ENCODE results near the gene SHB.

The SHB gene

DNA sequence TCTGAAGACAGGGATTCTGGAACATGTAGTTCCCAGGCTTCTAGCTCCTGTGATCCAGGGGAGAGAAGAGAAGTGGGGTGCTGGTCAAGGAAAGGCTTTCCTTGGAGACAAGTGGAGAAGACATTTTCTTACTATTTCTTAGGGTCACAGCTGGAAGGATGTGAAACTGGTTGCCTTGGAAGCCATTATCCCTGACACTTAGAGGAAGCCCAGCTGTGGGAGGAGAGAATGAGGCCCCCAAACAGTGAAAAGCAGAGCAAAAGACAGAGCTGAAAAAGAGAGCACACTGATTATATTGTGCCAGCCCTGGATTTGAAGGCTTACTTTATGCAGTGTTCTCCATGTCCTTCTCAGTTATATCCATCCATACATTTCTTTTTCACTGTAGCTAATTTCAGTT, 17.5 kb upstream of the SHB start:
- no peak for DNase-seq

DNA sequence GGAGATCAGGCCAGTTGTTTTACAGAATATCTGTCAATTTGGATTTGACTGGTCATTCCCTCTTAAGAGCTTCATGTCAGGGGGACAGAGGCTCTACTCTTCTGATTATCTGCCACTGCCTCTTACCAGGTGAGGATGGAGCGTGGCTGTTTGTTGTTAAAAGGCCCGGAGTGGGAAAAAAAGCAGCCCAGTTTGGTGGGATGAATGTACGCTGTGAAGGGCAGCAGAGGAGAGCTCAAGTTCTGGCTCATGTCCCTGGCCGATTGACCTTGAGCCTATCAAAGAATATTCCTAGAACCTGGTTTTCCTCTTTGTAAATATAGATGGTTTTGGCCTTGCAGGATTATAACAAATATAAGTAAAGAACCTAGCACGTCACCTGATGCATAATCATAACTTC, 16.3 kb upstream of the SHB start:
- DNase-seq: no peak

DNA sequence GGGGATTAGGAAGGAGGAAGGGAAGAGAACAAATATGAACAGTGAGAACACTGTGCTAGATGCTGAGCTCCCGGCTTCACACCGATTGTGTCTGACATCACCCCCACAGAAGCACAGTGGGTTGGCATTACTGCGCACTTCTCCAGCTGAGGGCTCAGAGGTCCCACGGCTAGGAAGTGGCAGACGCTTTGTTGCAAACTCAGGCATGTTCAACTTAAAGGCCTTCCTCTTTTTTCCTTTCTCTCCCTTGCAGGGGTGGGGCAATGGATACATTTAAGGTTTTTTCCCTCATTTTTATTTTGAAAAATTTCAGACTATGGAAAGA, 15.5 kb upstream of the SHB start:
- DNase-seq: no peak

DNA sequence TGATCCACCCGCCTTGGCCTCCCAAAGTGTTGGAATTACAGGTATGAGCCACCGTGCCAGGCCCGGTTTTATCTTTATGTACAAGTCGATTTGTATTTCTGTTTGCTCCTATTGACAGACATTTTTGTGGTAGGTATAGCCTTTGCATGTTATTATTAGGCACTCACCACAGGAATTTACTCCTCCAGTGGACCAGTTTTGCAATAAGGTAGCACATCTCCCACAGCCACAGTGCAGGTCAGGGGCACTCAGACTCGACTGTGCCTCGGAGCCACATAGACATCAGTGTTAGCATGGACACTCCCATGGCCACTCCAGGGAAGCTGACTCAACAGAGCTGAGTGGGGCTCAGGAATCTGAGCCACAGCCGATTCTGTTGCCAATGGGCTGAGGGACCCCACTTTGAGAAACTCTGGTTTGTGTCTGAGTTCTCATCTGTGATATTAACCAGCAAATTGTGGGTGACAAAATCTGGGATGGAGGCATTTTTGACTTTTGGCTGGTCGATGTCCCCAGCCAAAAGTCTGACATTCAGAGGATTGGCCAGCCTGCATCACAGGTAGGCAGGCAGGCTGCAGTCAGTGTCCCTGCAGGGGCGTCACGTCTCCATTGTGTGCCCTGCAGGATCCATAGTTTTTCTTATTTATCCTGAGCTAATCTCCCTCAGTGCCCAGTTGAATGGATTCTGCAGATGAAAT, 15.0 kb upstream of the SHB start:
- DNase-seq: no peak

DNA sequence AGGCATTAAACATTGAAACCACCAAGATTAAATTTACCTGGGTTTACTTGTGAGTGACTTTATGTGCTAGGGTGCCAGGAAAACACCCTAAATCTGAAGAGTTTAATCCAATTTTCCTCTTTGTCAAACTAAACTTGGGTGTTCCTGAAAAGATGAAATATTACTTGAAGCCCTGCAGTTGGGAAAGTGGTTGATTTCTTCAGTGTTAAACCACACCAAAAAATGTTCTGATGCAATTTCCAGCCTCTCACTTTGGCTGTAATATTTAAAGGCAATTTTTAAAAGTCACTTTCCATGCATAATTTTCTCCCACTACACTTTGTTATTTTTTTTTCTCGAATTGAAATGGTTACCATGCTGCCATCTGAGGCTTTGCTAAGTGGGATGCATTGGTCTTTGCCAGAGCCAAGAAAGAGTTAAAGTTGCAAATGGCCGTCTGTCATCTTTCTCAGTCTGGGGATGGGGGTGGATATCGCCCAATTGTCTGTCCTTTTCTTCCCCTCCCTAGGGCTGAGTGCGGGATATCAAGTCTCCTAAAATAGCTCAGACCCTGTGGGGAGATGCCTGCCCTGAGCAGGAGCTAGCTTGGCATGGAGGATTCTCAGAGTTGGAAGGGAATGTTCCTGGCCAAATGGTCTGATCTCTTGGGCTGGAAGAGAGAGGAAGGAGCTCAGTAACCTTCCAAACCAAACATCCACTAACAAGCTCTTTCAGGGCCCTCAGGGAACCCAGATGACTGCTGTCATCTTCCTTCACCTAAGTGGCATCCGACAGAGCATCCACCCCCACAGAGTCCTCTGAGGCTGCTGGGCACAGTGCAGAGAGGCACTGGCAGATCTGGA, 13.6 kb upstream of the SHB start:
- DNase-seq: no peak

DNA sequence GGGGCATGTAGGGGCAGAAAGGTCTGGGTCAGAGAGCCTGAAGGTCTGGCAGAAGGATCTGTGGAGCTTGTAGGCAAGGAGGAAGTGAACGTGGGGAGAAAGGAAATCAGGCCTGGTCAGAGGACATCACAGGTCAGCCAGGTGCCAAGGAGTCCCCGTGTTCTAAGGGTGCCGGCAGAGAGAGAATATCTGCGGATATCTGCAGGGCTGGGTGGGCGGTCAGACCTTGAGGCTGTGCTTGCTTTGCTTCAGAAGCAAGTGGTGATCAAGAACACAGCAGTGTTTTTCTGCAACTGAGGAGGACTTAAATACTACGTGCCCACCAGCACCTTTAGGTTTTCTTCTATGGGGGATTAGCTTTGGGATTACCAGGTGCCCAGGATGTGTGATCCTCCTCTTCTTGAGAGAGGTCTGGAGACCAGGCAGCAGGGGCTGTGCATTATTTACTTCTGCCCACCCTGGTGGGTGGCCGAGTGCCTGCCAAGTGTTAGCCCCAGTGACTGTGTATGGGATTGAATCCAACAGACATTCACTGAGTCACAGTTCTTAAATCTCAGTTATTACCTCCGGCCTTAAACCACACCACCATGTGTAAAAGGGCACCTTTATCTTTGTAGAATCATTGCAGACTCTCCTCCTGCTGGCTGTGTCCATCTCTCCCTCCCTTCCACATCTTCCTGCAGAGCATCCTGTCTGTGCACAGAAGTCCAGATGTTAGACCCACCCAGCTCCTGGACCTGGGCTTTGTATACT, 12.5 kb upstream of the SHB start:
- no peak for DNase-seq

DNA sequence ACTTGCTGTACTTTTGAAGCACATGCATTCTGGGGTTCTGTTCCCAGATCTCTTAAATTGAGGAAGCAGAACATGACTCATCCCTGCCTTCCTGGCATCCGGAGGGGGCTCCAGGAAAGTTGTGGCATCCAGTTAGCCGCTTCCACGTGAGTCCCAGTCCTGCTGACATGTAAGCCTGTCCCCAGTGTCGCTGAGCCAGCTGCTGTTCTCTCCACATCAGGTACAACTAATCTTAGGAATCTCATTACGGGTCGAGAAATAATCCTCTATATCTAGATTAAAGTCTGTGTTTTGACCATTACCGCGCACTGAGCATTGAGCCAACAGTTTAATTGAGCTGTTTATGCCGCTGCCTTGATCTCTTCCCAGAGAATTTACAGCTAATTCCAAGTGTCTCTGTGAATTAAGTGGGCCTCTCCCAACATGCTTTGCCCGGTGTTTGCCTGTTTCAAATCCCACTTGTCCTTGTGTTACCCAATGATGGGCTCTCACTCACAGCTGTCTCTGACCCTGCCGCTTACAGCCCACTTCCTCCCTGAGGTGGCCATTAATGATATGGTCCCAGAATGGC, 10.5 kb upstream of the SHB start:
- DNase-seq: no peak

DNA sequence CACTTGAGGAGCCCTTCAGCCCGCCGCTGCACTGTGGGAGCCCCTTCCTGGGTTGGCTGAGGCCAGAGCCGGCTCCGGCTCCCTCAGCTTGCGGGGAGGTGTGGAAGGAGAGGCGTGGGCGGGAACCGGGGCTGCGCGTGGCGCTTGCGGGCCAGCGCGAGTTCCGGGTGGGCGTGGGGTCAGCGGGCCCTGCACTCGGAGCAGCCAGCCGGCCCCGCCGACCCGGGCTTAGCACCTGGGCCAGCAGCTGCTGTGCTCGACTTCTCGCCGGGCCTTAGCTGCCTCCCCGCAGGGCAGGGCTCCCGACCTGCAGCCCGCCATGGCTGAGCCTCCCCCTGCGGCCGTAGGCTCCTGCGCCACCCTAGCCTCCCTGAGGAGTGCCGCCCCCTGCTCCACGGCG, 6.2 kb upstream of the SHB start:
- DNase-seq: no peak

DNA sequence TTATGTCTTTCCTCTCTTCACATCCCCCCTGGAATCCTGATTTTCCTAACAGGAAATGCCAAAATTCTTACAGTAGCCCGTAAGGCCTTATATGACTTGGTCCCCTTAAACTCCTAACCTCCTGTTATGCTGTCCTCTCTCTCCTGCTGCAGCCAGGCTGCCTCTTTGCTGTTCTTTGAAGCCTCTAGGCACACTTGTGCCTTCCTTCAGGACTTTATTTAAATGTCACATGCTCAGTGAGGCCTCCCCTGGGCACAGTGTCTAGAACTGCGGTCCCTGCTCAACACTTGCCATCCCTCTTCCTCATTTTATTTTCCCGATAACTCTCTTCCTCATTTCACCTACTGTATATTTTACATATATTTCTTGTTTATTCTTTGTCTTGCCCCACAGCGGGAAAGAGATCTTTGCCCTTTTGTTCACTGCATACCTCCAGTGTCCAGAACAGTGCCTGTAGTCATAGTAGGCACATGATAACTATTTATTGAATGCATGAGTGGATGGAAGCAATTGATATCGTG, 5.5 kb upstream of the SHB start:
- DNase-seq: no peak

DNA sequence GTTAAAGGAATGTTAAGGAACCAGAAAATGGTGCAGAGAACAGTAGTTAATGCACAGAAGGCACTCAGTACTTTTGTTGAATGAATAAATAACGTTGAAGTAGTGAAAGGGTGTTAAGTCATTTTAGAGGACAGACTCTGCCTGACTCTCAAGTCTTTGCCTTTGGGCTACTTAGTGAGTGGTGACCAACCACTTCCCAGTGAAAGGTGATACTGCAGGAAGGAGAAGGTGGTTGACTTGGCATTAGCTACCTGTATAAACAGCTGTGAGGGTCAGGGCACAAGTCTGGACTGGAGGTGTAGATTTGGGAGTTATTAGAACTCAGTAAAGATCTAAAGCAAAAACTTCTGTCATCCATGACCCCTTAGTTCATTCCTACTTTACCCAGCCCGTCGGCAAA, 4.9 kb upstream of the SHB start:
- no peak for DNase-seq

DNA sequence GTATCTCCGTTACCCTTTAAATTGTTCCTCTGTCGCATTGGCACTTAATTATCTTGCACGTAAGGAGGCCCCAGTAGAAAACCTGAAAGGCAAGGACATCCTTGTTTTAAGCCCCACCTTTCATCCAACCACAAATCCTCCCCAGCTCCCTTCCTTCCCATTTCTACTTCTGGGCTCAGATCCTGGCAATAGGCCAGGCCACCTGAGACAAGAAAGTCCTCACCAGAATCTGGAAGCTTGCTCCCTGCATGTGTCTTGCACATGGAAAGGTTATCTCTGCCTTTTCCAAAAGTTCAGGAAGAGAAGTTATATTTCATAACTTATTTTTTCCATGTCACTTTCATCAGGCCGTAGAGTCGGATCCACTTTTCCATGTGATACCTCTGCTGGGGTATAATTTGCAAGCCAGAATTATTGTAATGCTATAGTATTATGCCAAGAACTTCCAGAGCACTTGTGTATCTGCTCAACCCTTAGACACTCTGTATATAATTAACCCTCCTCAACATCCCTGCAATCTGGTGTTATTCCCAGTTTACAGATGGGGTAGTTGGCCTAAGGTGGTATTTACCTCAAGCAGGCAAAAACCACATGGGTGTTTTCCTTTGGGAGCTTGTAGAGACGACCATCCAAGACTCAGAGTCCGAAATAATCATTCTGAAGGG, 2.6 kb upstream of the SHB start:
- DNase-seq: no peak

DNA sequence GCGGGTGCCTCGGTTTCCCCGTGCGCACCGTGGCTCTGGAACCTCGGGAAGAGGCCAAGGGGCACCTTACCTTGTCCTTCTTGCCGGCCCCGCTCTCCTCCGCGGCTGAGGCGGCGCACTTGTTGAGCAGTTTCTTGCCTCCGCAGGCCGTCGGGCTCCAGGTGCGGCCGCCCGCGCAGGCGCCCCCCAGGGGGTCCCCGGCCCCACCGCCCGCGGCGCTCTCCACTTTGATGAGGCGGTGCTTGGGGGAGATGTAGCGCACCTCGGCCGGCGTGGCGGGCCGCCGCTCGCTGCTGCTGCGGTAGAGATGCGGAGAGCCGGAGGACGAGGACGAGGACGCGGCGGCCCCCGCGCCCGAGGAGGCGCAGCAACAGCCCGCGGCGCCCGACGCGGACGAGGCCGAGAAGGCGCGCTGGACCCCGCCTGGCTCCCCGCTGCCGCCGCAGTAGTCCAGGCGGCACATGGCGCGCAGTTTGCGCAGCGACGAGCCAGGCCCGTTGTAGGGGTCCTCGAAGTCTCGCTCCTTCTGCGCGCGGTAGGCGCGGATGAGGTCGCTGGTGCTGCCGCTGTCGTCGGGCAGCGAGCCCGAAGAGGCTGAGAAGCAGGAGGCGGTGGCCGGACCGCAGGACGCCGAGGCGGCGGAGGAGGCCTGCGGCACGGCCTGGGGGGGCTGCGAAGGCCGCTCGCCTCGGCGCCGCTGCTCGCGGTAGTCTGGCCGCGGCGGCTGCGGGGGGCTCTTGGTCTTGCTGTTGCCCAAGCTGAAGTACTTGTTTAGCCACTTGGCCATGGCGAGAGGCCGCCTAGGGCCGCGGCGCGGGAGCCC, 957 bp downstream of the SHB start:
- DNase-seq: no peak

DNA sequence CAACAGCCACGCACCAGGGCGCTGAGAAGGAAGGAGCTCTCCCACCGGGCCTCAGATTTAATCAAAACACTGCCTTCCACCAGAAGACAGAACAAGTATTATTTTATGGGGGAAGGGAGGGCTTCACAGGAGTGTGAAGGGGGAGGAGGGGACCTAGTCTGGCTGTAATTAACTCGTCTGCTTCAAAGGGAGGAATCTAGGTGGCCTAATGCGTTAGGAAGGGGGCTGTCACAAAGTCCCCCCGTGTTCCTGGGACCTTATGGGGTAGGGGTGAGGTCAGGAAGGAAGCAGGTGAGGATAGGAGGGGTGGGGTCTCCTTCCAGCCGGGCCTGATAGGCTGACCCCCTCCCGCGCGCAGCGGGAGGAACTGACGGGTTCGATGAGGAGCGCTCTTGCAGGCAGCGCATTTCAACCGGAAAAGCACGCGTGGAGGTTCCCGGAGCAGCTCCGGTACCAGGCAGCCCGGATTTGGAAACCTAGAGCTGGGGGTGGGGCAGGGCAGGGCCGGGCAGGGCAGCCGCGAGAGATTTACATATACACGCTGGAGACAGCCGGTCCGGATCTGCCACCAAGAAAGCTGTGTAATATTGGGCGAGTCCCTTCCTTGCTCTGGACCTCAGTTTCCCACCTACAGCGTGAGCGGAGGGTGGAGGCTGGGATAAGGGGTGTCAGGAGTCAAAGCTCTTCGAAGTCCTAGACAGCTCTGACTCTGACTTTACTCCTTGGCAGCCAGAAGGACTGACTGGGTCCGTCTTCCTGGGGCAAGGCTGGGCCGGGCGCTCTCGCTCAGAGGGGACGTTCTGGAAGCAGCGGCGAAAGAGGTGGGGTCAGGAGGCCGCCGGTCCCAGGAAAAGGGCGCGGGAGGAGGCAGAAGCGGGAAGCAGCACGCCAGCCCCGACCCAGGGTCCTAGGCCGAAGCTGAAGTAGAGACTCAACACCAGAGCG, 1.8 kb downstream of the SHB start:
- DNase-seq: no peak

DNA sequence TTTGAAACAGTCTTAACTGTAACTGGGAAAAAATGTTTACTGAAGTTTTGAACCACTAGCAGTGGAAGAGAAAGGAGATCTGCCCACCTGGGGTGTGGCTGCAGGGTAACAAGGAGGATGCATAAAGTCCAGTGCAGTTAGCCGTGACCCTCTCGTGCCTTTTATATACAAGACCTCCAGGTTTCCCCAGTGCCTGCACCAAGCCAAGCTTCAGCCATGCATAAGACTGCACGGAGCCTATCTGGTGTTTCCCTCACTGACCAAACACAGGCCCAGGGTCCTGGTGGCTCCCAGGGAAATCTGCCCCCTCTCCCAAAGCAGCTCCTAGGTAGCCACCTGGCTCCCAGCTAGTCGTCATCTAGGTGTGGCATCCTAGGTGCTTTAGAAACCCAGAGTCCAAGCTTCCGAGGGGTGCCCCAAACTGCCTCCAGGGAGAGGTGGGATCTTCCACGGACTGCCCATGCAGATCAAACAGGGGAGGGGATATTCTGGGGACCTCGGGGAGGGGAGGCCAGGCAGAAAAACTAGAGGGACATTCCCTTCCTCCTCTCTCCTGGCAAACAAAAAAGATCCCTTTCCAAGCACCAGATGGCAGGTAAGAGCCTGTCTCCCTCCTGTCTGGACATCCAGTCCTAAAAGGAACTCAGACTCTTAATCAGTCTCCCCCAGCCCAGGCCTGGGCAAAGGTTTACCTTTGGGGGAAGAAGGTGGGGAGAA, 2.7 kb downstream of the SHB start:
- no peak for DNase-seq

DNA sequence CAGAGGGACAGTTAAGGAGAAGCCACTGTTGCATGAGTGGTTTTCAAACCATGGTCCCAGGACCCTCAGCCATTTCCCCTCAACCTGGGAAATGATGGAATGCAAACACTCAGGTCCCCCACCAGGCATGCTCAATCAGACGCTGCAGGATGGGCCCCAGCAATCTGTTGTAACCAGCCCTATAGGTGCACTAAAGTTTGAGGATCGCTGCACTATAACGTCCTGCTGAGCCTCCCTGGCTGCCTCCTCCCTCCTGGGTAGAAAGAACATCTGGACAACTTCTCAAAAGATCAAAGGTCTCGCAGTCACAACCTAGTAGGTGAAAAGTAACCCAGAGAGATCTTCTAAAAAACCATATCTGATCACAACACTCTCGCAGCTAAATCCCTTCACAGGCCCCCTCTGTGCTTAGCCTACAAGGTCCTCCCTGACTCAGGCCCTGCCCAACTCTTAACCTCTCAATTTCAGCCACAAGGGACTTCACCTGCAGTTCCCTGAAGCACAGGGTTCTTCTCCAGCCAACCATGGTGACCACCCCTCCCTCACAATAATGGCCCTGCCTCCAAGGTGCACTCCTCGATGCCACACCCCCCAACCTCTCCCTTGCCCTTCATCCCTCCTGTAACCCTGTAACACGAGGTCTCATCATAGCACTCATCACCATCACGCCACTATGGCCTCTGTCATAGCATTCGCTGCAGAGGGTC, 3.5 kb downstream of the SHB start:
- no peak for DNase-seq

DNA sequence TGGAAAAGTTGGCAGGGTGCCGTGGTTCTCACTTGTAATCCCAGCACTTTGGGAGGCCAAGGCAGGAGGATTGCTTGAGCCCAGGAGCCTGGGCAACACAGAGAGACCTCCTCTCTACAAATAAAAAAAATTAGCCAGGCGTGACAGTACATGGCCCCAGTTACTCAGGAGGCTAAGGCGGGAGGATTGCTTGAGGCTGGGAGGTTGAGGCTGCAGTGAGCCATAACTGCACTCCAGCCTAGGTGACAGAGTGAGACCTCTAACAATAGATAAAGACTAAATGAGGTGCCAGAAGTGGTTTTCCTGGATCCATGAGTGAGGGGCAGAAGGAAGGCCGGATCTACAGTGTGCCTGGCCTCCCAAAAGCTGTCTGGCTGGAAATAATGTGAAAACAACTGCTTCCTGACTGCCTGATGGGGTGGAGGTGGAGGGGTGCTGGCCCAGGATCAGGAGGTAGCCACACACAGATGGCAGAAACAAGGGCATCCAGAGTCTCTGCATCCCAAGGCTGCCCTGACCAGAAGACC, 4.1 kb downstream of the SHB start:
- DNase-seq: no peak

DNA sequence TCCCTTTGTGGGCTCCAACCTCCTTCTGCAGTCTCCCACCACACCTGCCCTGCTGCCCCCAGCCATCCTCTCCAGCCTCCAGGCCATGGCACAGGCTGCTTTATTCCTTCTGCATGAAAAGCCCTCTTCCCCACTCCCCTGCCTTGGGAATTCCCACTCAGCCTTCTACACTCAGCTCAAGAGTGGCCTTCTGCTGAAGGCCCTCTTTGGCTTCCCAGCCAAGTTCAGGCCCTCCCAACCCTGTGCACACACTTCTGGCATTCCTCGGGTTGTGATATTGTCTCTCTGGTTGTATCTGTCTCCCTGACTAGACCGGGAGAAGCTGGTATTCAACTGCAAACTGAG, 5.7 kb downstream of the SHB start:
- no peak for DNase-seq

DNA sequence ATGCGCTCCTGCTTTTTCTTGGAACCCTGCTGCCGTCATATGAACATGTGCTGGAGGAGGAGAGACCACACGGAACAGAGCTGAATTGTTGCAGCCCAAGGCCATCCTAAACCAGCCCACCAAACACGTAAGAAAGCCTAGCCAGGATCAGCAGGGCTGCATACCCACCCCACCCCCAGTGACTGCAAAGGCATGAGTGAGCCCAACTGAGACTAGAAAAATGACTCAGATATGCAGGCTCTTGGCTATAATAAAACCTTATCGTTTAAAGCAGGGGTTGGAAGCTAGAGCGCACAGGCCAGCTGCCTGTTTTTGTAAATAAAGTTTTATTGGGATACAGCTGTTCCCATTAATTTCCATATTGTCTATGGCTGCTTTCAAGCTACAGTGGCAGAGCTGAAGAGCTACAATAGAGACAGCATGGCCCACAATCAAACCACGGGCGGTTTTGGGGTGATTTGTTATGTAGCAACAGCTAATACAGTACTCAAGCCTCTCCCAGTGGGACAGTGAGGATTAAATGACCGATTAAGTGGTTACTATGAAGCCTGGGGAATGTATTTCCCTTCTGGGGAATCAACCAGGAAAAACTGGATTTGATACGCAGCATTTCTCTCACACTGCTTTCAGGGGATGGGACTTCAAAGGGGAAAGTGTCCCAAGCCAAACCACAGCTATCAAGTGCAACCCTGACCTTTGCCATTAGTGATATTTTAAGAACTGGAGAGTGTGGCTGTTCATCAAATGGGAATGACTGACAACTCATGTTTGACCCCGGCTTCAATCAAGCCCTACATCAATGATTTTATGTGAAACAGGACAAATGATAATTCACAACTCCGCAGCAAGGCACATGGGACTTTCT, 6.3 kb downstream of the SHB start:
- no peak for DNase-seq
